Left ventricle myocardium superior (tissue), 1 donor: ENCODE measurements around the gene TMC4. TPM values are rescaled to one million over a fixed set of nuclear protein-coding genes. Genes with fewer than 3 reads are reported as not detected.
"Not testable (repeated sequence)": the region's sequence is repeated elsewhere in the genome, so short reads cannot be mapped to it uniquely, and the experiment has no call there.

ENCODE experiments used
- ATAC-seq: fragments of 200-7000 bp; cut with Tn5 transposase; one replicate; pipeline ENCODE4 v1.9.1; 2020; ENCODE audit warnings: mild to moderate bottlenecking, moderate library complexity
- DNase-seq: peaks from one replicate; pipeline ENCODE4 v3.0.0-alpha.2; 2020
- intact Hi-C: fragments of 100-400 bp; cut with micrococcal nuclease; formaldehyde crosslinking; loops from one replicate; pipeline ENCODE4 v1.11.0; 2022
- total RNA-seq: library from RNA; stranded (reverse); fragmentation: NEBNext Ultra II Directional; extraction: Animal tissue kit (Norgen Biotek cat#: 25700); gene quantifications from one replicate; pipeline ENCODE4 v1.2.1, GENCODE V29; 2021
- donor health status: DM: no; HTN: yes; CAD: no; lungs with severe emphysema.

TMC4 gene
- total RNA-seq, 1 donor from 2014 or later = 1.7 TPM

- no peak for DNase-seq
- intact Hi-C loops = no loop called here
- no peak for ATAC-seq
These were observed 13.4 kb upstream of the TMC4 start for GRCh38 chr19:54186351-54186750.

GRCh38 chr19:54183431-54183830 lies 10.5 kb upstream of the TMC4 start:
- DNase-seq (no peak), ATAC-seq (no peak)
- intact Hi-C loops = no loop called here

- ATAC-seq, DNase-seq, intact Hi-C loops: not testable (repeated sequence)
These were observed 8.9 kb upstream of the TMC4 start for GRCh38 chr19:54181894-54182293.

- no peak for ATAC-seq
- intact Hi-C loops = no loop called here
- no peak for DNase-seq
These were observed 7.7 kb upstream of the TMC4 start for GRCh38 chr19:54180691-54181091.

- ATAC-seq (peak; percentile 20), DNase-seq (no peak)
- intact Hi-C loops = loop anchor here (10.0 kb wide), 1 partner anchor 55 kb away; no protein-coding TSS in a partner anchor
These were observed 7.0 kb upstream of the TMC4 start for GRCh38 chr19:54179921-54180461.

GRCh38 chr19:54179262-54179852 lies 6.4 kb upstream of the TMC4 start:
- ATAC-seq (no peak), DNase-seq (no peak)
- intact Hi-C loops = loop anchor here (10.0 kb wide), 1 partner anchor 55 kb away; no protein-coding TSS in a partner anchor

- ATAC-seq = peak; percentile 83
- intact Hi-C loops = loop anchor here (10.0 kb wide), 1 partner anchor 56 kb away; no protein-coding TSS in a partner anchor
- DNase-seq = peak; percentile 56
These were observed 5.8 kb upstream of the TMC4 start for GRCh38 chr19:54178581-54179261.

GRCh38 chr19:54173951-54174834 lies 1.2 kb upstream of the TMC4 start:
- intact Hi-C loops = loop anchor here (10.0 kb wide), 1 partner anchor 61 kb away; no protein-coding TSS in a partner anchor
- ATAC-seq (no peak), DNase-seq (no peak)

GRCh38 chr19:54173359-54173699 lies 369 bp upstream of the TMC4 start:
- intact Hi-C loops = loop anchor here (10.0 kb wide), 1 partner anchor 61 kb away; no protein-coding TSS in a partner anchor
- ATAC-seq = no peak
- DNase-seq = no peak

GRCh38 chr19:54171736-54172431 lies 1.1 kb downstream of the TMC4 start:
- intact Hi-C loops = loop anchor here (10.0 kb wide), 1 partner anchor 63 kb away; no protein-coding TSS in a partner anchor

GRCh38 chr19:54169149-54169740 lies 3.7 kb downstream of the TMC4 start:
- no peak for DNase-seq

More at GRCh38 chr19:54171736-54172431, 1.1 kb downstream of the TMC4 start:
- ATAC-seq, DNase-seq: not testable (repeated sequence)

GRCh38 chr19:54168174-54168917 lies 4.6 kb downstream of the TMC4 start:
- peak; percentile 90 for ATAC-seq
- intact Hi-C loops = no loop called here

More at GRCh38 chr19:54169149-54169740, 3.7 kb downstream of the TMC4 start:
- no peak for ATAC-seq
- intact Hi-C loops = no loop called here

GRCh38 chr19:54165222-54165621 lies 7.7 kb downstream of the TMC4 start:
- DNase-seq = no peak
- no peak for ATAC-seq
- intact Hi-C loops = no loop called here

More at GRCh38 chr19:54168174-54168917, 4.6 kb downstream of the TMC4 start:
- peak; percentile 96 for DNase-seq

GRCh38 chr19:54164369-54165068 lies 8.4 kb downstream of the TMC4 start:
- intact Hi-C loops = no loop called here
- DNase-seq (peak; percentile 58), ATAC-seq (no peak)

GRCh38 chr19:54162884-54163283 lies 10.1 kb downstream of the TMC4 start:
- intact Hi-C loops = no loop called here
- DNase-seq (no peak), ATAC-seq (no peak)

GRCh38 chr19:54162241-54162805 lies 10.6 kb downstream of the TMC4 start:
- intact Hi-C loops = no loop called here
- peak; percentile 88 for DNase-seq
- peak; percentile 31 for ATAC-seq

GRCh38 chr19:54160854-54161253 lies 12.1 kb downstream of the TMC4 start:
- intact Hi-C loops = no loop called here
- DNase-seq (no peak), ATAC-seq (no peak)
